ENCODE data around the gene SUSD2.
"Not testable (repeated sequence)": the region's sequence is repeated elsewhere in the genome, so short reads cannot be mapped to it uniquely, and the experiment has no call there.

SUSD2 gene

DNA sequence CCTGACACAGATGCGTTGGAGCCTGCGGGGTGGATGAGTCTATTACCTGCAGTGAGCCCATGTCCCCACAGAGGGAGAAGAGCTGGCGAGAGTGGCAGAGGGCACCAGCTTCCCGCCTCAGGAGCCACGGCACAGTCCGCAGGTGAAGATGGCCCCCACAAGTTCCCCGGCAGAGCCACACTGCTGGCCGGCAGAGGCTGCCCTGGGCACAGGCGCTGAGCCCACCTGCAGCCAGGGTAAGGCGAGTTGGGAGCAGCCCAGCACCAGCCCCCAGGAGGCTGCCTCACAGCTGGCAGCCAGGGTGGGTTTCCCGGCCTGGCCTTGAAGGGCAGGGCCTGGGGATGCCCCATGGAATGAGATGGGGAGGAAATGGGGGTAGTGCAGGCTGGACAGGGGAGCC, 5.2 kb upstream of the SUSD2 start:
- DNase-seq (ENCODE audit: extremely low read depth in 1 of 2, low read depth in 1 of 2), result no peak

DNA sequence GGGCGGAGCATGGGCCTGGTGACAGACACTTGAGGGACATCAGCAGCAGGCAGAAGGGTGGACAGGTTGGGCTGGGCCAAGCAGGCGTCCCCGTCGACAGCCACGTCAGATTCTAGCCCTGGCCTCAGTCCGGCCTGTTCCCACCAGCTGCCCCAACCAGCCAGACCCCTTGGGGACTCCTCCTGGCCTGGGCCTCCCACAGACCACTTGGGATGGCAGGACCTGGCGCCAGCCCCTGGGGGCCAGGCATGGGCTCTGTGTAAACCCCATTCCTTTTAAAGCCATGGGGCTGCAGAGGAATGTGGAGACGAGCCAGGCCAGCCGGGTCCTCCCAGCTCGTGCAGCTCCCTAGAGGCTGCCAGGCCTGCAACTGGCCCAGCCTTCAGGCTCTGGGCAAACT, 4.7 kb upstream of the SUSD2 start:
- no peak for DNase-seq (ENCODE audit: extremely low read depth in 1 of 2, low read depth in 1 of 2)

DNA sequence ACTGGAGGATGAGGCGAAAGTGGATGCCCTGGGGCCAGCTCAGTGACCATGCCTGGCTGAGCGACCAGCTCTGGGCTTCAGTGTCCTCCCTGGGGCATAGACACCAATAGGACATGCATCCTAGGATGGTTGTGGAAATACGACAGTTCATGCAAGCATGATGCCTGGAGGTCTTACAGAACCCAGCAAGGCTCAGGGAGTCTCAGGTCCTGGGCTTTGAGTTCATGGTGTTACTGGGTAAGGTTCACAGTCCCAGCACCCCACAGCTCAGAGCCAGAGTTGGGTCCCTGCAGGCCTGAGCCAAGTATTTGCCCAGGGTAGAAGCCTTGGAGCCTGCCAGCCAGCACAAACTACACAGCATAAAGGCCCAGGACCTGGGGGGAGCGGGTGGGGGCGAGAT, 4.2 kb upstream of the SUSD2 start:
- DNase-seq (ENCODE audit: extremely low read depth in 1 of 2, low read depth in 1 of 2), result no peak

DNA sequence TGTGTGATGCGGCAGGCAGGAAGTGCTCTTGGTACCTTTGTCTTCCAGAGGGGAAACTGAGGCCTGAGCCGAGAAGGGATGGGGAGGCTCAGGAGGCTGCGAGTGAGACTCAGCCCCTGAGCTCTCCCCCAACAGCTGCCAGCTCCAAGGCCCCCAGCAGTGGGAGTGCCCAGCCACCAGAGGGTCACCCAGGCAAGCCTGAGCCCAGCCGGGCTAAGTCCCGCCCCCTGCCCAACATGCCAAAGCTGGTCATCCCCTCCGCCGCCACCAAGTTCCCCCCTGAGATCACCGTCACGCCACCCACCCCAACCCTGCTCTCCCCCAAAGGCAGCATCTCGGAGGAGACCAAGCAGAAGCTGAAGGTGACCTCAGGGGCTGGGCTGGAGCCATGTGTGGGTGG, 3.8 kb upstream of the SUSD2 start:
- DNase-seq (ENCODE audit: extremely low read depth in 1 of 2, low read depth in 1 of 2), result no peak

DNA sequence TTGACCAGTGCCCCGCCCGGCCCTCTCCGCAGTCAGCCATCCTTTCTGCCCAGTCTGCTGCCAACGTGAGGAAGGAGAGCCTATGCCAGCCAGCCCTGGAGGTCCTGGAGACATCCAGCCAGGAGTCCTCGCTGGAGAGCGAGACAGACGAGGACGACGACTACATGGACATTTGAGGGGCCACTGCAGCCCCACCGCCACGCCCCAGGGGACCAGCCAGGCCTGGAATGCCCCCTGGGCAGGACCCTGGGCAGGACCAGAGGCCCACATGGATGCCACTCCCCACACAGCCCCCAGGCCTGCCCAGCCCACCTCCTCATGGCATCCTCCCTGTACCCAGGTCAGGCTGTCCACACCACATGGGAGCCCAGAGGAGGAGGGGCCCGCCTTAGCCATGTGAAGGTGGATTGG, 3.3 kb upstream of the SUSD2 start:
- no peak for DNase-seq (ENCODE audit: extremely low read depth in 1 of 2, low read depth in 1 of 2)

DNA sequence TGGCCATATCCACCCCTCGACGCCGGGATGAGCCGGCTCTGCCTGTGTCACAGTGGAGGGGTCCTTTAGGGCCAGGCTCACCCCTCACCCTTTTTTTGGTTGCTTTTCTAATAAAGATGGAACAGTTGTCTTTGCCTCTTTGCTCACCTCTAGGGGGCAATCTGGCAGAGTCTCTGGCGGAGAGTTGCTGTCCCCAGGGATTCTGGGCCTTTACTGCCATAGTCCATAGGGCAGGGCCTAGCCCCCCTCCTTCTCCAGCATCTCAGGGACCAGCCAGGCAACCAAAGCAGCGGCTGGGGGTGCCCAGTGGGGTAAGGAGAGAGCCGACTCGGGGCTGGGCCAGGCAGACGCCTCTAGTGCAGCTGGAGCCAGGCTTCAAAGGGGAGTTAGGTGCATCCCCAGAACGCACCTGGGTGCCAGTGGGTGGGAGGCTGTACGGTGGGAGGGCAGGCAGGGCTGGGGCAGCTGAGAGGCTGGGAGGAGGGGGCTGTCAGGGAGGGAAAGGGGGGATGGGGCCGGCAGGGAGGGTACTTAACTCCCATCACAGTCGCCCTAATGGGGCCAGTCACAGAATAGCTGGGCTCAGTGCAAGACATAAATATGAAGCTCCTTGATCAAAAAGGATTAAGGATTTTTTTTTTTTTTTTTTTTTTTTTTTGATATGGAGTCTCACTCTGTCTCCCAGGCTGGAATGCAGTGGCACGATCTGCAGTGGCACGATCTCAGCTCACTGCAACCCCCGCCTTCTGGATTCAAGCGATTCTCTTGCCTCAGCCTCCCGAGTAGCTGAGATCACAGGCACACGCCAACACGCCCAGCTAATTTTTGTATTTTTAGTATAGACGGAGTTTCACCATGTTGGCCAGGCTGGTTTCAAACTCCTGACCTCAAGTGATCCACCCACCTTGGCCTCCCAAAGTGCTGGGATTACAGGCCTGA, 2.5 kb upstream of the SUSD2 start:
- no peak for DNase-seq (ENCODE audit: extremely low read depth in 1 of 2, low read depth in 1 of 2)

DNA sequence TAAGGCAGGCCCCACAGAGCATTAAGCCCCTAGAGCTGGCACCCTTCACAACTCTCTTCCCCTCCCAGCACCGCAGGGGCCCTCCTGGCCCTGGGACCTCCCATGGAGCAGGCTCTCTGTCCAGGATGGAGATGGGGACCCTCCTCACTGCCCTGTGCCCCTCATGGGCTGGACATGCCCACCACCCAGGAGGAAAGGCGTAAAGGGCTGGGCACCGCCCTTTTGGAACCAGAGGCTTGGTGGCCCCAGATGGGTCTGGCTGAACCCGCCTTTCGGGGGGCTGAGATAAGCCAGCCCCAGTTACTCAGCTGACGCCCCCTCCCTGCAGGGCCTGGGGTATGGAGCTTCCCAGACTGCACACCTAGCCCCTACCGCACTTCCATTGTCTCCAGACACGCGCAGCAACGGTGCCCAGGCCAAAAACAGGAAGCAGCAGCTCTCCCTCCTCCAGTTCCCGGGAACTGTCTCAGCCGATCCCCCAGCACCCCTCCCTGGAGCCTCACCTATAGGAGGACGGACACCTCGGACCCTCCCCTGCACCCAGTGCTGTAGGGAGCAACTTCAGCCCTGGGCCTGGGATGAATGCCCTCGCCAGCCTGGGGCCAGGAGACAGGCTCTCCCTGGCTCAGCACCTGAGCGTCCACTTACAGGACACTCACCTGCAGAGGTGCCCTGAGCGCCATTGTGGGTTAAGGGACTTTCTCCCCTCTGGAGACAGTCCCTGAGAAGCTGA, 1.6 kb upstream of the SUSD2 start:
- DNase-seq (ENCODE audit: extremely low read depth in 1 of 2, low read depth in 1 of 2), result no peak

DNA sequence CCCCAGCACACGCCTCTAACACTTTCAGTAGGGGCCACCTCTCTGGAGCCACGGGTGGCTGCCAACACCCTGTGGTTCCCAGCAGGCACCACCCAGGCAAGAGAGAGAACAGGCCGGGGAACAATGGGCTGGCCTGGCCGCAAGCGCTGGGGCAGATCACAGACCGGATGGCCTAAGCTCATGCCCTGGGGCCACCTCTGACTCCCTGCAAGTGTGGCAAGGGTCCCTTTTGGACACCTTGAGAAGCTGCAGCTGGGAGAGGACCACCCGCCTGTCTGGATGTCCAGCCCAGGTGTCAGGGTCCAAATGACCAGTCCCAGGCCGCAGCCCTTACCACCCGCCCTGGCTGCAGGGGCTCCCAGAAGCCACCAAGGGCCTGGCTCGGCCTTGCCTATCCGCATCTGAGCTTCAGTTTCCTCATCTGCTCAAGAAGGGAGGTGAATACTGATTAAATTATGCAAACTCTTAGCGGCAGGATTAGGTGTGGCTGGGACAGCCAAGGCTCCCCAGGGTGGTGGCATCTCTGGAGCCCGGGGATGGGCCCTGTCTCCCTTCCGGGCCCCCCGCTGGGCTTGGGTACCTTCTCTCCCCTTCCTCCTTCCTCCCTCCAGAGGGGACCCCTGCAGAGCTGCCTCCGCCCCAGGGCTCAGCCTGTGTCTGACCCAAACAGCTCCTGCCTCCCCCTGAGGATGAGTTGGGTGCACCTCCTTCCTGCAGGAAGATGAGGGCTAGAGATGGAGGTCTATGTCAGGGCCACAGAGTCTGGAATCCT, 785 bp upstream of the SUSD2 start:
- no peak for DNase-seq (ENCODE audit: extremely low read depth in 1 of 2, low read depth in 1 of 2)

DNA sequence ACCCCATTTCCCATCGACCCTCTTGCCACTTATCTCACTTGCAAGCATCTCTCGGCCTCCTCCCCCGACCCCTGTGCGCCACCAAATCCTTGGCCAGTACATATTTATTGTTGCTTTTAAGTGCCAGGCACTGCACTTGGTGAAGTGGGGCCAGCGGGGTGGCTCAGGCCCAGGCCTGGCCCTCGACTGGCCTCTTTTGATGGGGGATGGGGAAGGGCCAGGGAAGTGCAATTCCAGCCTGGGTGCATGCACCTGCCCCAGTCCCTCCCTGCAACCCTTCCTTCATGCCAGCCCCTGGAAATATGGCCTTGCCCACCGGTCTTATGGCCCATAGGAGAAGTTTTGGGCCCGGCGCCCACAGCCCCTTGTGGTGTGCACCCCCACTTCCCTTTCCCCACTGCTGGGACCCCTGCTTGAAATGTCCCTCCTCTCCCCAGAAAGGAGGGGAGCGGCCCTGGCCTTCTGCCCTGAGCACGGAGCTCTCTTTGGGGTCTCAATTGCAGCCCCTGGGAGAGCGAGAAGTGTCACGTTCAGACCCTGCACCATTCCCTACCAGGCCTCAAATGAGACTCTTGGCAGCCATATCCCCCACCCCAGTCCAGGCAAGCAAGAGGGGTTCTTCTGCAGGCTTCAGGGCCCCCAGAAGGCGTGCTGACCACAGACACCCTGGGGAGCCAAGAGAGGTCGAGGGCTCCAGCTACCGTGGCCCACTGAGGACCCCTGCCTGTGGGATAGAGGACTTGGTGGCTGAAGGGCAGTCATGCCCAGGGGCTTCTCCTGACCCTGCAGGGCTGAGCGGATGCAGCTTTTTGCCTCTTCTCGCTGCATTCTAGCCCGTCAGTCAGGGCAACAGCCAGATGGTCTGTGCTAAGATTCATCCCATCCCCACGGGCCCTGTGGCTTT, 961 bp downstream of the SUSD2 start:
- no peak for DNase-seq (ENCODE audit: extremely low read depth in 1 of 2, low read depth in 1 of 2)

DNA sequence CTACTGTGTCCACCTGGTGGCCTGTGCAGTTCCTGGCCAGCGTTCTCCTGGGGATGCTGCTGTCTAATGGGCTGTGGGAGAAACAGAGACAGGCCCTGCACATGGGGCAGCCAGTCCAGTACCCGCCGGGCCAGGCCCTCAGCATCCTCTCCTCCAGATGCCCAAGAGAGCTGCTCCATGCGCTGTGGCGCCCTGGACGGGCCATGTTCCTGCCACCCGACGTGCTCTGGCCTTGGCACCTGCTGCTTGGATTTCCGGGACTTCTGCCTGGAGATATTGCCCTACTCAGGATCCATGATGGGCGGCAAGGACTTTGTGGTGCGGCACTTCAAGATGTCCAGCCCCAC, 1.6 kb downstream of the SUSD2 start:
- not testable (repeated sequence) for DNase-seq (ENCODE audit: extremely low read depth in 1 of 2, low read depth in 1 of 2)

DNA sequence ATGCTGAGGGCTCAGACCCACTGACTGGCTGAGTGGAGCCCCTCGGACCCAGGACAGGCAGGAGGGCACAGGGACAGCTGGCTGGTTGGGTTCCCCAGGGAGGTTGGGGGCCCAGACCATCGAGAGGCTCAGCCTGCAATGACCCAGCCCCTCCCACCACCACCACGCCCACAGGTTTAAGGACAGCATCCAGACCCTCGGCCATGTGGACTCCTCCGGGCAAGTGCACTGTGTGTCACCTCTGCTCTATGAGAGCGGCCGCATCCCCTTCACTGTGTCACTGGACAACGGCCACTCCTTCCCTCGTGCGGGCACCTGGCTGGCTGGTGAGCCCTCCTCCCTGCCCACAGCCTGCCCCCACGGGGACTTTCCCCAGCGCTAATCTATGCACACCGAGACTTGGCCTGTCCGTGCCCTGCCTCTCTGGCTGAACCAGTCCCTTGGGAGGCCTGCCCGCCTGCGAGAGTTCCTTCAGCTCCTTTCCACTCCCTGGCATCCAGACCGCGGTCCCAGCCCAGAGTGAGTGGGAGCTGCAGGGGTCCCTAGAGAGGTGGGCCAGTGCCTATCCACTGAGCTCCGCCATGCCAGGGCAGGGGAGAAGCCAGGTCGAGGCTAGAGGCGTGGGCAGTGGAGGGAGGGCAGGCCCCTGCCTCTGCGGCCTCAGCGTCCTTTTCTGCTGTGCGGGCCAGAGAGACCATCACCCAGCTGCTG, 2.2 kb downstream of the SUSD2 start:
- DNase-seq (ENCODE audit: extremely low read depth in 1 of 2, low read depth in 1 of 2), result no peak

DNA sequence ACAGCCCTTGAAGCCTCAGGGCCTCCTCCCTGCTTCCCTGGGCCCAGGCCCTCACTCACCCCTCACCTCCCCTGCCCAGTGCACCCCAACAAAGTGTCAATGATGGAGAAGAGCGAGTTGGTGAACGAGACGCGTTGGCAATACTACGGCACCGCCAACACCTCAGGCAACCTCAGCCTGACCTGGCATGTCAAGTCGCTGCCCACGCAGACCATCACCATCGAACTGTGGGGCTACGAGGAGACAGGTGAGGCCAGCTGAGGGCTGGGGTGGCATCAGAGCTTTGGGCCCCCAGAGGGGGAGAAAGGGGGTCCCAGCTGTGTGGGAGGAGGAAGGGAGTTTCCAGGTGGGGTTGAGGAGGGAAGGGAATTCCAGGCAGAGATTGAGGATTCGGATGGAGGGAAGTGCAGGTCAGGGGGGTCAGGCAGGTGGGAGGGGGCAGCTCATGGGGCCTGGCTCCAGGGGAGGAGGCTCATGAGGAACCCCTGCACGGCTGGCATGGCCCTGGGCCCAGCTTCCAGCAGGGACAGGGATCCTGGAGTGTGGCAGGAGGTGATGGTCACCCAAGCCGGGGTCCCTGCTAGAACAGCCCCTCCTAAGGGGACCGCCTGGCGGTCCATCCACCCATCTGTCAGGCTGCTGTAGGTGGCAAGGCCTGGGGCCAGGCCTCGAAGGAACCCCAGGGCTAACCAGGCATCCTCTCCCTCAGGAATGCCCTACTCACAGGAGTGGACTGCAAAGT, 2.9 kb downstream of the SUSD2 start:
- DNase-seq (ENCODE audit: extremely low read depth in 1 of 2, low read depth in 1 of 2), result no peak

DNA sequence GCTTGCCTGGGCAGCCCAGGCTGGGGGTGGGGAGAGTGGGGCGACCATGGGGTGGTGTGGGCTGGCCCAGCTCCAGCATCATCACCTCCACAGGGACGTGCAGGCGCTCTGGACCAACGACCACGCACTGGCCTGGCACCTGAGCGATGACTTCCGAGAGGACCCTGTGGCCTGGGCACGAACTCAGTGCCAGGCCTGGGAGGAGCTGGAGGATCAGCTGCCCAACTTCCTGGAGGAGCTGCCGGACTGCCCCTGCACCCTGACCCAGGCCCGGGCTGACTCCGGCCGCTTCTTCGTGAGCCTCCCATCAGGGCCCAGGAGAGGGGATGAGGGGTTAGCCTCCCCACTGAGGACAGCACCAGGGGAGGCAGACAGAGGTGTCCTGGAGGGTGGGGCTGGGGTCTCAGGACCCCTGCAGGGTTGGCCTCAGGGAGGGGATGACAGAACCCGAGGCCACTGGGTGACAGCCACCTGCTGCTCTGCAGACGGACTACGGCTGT, 3.8 kb downstream of the SUSD2 start:
- no peak for DNase-seq (ENCODE audit: extremely low read depth in 1 of 2, low read depth in 1 of 2)

DNA sequence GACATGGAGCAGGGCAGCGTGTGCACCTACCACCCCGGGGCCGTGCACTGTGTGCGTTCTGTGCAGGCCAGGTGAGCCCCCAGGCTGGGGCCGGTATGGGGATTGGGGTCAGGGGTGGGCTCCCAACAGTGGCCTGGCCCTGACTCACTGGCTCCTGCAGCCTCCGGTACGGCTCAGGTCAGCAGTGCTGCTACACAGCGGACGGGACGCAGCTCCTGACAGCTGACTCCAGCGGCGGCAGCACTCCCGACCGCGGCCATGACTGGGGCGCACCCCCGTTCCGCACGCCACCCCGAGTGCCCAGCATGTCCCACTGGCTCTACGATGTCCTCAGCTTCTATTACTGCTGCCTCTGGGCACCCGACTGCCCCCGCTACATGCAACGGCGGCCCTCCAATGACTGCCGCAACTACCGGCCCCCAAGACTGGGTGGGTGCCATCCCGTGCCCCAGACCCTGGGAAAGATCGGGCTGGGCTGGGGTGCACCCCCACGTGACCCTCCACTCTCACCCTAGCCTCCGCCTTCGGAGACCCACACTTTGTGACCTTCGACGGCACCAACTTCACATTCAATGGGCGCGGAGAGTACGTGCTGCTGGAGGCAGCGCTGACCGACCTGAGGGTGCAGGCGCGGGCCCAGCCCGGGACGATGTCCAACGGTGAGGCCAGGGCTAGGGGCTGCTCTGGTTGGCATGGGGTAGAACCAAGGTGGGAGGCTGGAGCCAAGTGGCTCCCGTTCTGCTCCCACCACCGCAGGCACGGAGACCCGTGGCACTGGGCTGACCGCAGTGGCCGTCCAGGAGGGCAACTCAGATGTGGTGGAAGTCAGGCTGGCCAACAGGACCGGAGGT, 4.4 kb downstream of the SUSD2 start:
- no peak for DNase-seq (ENCODE audit: extremely low read depth in 1 of 2, low read depth in 1 of 2)

DNA sequence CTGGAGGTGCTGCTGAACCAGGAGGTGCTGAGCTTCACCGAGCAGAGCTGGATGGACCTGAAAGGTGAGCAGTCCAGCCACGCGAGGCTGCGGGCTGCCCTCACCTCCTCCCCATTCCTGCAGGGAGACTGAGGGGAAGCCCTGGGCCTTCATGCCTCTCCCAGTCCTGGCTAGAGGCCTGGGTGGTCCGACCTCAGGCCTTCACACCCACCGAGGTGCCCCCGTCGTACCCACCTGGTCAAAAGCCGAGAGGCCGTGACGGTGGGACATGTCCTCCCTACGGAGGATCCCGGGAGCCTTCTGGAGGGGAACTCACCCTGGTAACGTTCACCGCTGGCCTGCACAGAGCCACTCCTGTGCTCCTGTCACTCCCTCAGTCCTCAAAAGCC, 5.1 kb downstream of the SUSD2 start:
- DNase-seq (ENCODE audit: extremely low read depth in 1 of 2, low read depth in 1 of 2), result no peak

DNA sequence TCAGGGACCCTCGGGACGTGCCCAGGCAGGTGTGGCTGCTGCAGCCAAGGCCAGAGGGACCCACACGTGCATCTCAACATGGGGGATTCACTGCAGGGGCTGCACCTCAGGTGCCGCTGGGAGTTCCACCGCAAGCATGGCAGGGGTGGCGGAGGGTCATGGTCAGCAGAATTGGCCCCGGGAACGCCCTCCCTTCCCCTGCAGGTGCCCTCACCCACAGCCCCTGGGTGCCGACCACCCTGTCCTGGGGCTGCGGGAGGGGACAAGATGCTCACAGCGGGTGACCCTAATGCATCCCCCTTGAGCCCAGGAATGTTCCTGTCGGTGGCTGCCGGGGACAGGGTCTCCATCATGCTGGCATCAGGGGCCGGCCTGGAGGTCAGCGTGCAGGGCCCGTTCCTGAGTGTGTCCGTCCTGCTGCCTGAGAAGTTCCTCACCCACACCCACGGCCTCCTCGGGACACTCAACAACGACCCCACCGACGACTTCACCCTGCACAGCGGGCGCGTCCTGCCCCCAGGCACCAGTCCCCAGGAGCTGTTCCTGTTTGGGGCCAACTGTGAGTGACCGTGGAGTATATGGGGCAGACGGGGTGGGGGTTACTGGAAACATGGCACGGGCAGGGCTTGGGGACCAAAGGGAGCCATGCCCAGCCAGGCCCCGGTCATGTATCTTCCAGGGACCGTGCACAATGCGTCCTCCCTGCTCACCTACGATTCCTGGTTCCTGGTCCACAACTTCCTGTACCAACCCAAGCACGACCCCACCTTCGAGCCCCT, 5.8 kb downstream of the SUSD2 start:
- DNase-seq (ENCODE audit: extremely low read depth in 1 of 2, low read depth in 1 of 2), result no peak
